ENCODE results near the gene VANGL1. TPM values are rescaled to one million over a fixed set of nuclear protein-coding genes. Genes with fewer than 3 reads are reported as not detected.

Gene VANGL1
- total RNA-seq, 4 donors from 2014 or later, result 9.5 to 22.2 (median 17.2) TPM

- intact Hi-C loops (cut with DNase I; ENCODE audit: low total_unique reads), result no loop called here
- TF ChIP-seq CTCF (IDR thresholded peaks at IDR 0.05), result no peak
- TF ChIP-seq POLR2A (IDR thresholded peaks at IDR 0.05), result no peak
Observed at GRCh38 chr1:115642168-115643072, 650 bp downstream of the VANGL1 start.

GRCh38 chr1:115643225-115643624 is 1.5 kb downstream of the VANGL1 start:
- no peak overlapping the region for H3K4me3 ChIP-seq (ENCODE audit: low read depth, poor library complexity, severe bottlenecking)
- intact Hi-C loops (cut with DNase I; ENCODE audit: low total_unique reads), result no loop called here
- DNase-seq (ENCODE audit: low spot score in 2 of 2), result no peak
- 37 to 46% methylated on average over 4 of the region's 4 CpGs for WGBS, 2 donors
- TF ChIP-seq POLR2A (IDR thresholded peaks at IDR 0.05) (no peak), CTCF (IDR thresholded peaks at IDR 0.05) (no peak)

More at GRCh38 chr1:115642168-115643072, 650 bp downstream of the VANGL1 start:
- peak overlapping the region; percentile 93 for H3K4me3 ChIP-seq (ENCODE audit: low read depth, poor library complexity, severe bottlenecking)
- DNase-seq (ENCODE audit: low spot score in 2 of 2), result peak in 1 of 2 donors; percentile 92
- WGBS, 2 donors, result 0 to 1% methylated on average over 33 to 59 of the region's 78 CpGs

GRCh38 chr1:115643666-115644065 is 1.9 kb downstream of the VANGL1 start:
- intact Hi-C loops (cut with DNase I; ENCODE audit: low total_unique reads), result no loop called here
- no peak overlapping the region for H3K4me3 ChIP-seq (ENCODE audit: low read depth, poor library complexity, severe bottlenecking)
- WGBS, 2 donors, result 88 to 95% methylated on average over 1 of the region's 1 CpG
- TF ChIP-seq CTCF (IDR thresholded peaks at IDR 0.05), result no peak
- TF ChIP-seq POLR2A (IDR thresholded peaks at IDR 0.05), result no peak
- no peak for DNase-seq (ENCODE audit: low spot score in 2 of 2)

- no peak overlapping the region for H3K4me3 ChIP-seq (ENCODE audit: low read depth, poor library complexity, severe bottlenecking)
- intact Hi-C loops (cut with DNase I; ENCODE audit: low total_unique reads), result no loop called here
- TF ChIP-seq POLR2A (IDR thresholded peaks at IDR 0.05) (no peak), CTCF (IDR thresholded peaks at IDR 0.05) (no peak)
- DNase-seq (ENCODE audit: low spot score in 2 of 2), result no peak
- WGBS, 2 donors, result 85 to 91% methylated on average over 3 of the region's 3 CpGs
Observed at GRCh38 chr1:115644109-115644508, 2.3 kb downstream of the VANGL1 start.

- 56 to 58% methylated on average over 2 of the region's 2 CpGs for WGBS, 2 donors
- TF ChIP-seq POLR2A (IDR thresholded peaks at IDR 0.05) (no peak), CTCF (IDR thresholded peaks at IDR 0.05) (no peak)
- no peak overlapping the region for H3K4me3 ChIP-seq (ENCODE audit: low read depth, poor library complexity, severe bottlenecking)
- DNase-seq (ENCODE audit: low spot score in 2 of 2), result no peak
- intact Hi-C loops (cut with DNase I; ENCODE audit: low total_unique reads), result no loop called here
Observed at GRCh38 chr1:115647047-115647446, 5.3 kb downstream of the VANGL1 start.

Measured in lower leg skin (tissue), 4 donors.